SH-SY5Y (cell line): ENCODE results near the gene PMS1.

ENCODE experiments used
- GATA2 ChIP-seq: IDR thresholded peaks from 2 replicates; pipeline ENCODE4 v1.6.1; 2011; ENCODE audit warnings: mild to moderate bottlenecking, low read depth, low read length
- GATA3 ChIP-seq: IDR thresholded peaks from 2 replicates; pipeline ENCODE4 v1.6.1; 2011; ENCODE audit warnings: low read depth, mild to moderate bottlenecking, low read length, moderate library complexity

DNA sequence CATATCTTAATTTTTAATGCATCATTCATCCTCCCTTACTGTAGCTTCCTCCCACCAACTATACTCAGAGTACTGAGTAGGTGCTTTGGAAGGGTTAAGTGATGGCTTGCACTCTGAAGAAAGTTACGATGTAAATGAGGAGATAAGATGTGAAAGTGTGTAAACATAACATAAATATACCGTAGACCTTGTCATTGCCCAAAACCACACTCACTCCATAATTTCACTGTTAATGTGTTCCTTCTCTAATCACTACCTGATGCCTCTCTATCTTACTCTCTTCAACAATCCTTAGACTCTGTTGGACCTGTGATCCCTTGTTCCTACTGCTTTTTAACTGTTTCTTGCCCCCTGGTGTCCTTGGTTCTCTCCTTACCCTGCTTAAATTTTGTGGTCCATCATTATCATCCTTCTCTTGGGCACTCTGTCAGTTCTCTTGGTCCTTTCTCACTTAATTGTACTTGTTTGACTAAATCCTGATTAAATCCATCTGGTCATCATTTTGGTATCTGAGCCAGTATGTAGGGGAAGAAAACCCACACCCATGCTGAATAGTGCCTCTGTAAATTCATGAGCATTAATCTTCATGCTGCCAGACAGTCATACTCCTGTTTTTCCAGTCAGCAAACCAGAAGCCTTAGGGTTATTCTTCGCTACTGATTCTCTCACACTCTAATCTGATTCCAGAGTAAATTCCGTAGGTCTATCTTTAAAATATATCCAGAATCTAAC is 45.0 kb downstream of the PMS1 start:
- TF ChIP-seq GATA3 (no peak), GATA2 (no peak)
